GM10847 (cell line): ENCODE measurements around the gene KLK1.
A peak's percentile ranks its signal among the peaks of the same experiment; 100 is the strongest.

Source experiments
- POLR2A ChIP-seq: IDR thresholded peaks from 2 replicates; pipeline ENCODE4 v1.6.1; 2011; ENCODE audit not compliant: insufficient read length; ENCODE audit errors: extremely low read depth

Gene KLK1

DNA sequence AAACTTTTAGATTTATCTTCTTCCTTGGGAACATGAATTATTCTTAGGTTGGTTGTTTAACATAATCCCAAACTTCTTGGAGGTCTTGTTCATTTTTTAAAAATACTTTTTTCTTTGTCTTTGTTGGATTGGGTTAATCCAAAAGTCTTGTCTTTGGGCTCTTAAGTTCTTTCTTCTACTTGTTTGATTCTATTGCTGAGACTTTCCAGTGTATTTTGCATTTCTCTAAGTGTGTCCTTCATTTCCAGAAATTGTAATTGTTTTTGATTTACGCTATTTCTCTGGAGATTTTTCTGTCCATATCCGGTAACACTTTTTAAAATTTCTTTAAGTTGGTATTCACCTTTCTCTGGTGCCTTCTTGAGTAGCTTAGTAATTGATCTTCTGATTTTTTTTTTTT lies 19.6 kb upstream of the KLK1 start:
- no peak for TF ChIP-seq POLR2A

DNA sequence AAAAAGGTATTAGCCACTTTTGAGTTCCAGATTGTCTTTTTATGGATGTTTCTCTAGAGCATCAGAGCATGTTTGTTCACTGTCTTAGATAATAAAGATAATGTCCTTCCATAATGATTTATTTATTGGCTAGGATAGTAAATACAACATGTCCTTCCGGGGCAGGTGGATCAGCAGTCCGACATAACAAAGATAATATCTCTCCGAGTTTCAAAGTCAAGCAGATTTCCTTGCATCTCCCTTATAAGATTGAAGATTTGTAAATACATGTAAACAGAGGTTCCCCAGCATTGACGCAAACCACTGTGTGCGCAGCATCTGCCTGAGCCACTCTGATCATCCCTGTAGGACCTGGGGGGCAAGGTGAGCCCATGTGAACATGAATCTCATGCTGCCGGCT lies 18.5 kb upstream of the KLK1 start:
- TF ChIP-seq POLR2A = no peak

DNA sequence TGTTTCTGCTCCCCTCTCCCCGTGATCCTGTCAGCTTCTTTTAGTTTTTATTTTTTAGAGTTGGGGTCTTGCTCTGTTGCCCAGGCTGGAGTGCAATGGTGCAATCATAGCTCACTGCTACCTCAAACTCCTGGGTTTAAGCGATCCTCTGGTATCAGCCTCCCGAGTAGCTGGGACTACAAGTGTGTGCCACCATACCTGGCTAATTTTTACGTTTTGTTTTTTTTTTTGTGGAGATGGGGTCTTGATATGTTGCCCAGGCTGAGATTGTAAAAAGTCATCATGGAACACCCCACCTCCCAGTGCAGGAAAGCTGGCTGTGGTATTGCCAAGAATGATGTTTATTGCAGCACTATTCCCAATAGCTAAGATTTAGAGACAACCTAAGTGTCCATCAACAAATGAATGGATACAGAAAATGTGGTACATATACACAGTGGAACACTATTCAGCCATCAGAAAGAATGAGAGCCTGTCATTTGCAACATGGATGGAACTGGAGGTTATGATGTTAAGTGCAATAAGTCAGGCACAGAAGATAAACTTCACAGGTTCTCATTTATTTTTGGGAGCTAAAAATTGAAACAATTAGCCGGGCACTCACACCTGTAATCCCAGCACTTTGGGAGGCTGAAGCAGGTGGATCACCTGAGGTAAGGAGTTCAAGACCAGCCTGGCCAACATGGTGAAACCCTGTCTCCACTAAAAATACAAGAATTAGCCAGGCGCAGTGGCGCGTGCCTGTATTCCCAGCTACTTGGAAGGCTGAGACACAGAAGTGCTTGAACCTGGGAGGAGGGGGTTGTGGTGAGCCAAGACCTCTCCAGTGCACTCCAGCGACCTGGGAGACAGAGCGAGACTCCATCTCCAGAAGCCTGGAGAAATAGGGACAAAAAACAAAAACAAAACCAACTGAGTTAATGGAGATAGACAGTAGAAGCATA lies 16.4 kb upstream of the KLK1 start:
- TF ChIP-seq POLR2A = no peak

DNA sequence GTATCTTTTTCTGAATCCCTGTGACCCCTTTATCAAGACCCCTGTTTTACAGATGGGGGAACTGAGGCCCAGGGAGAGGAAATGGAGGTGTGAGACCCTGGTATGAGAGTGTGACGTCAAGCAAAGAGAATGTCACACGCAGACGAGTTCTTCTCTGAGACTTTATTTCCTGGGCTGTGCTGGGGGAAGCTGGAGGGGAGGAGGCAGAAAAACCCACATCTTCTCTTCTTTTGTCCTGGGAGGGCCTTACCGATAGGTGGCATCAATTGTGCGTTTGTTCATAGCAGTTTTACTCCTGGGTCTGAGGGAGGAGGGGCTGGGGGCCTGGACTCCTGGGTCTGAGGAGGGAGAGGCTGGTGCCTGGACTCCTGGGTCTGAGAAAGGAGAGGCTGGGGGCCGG lies 14.7 kb upstream of the KLK1 start:
- TF ChIP-seq POLR2A = no peak

DNA sequence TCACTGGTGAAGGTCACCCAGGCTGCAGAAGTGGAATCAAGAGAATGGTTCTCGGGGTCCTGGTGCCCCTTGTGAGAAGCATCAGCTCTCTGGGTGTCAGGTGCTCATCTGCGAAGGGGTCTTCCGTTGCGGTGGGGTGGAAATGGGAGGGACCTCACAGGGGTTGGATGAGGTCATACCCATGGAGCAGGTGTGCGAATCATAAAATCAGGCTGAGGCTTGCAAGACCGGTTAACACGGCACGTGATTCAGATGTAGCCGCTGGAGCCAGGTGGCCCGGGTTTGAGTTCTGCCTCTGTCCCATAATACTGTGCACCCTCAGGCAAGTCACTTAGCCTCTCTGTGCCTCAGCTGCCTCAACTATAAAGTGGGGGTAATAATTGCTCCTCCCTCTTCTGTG lies 13.7 kb upstream of the KLK1 start:
- TF ChIP-seq POLR2A = no peak

DNA sequence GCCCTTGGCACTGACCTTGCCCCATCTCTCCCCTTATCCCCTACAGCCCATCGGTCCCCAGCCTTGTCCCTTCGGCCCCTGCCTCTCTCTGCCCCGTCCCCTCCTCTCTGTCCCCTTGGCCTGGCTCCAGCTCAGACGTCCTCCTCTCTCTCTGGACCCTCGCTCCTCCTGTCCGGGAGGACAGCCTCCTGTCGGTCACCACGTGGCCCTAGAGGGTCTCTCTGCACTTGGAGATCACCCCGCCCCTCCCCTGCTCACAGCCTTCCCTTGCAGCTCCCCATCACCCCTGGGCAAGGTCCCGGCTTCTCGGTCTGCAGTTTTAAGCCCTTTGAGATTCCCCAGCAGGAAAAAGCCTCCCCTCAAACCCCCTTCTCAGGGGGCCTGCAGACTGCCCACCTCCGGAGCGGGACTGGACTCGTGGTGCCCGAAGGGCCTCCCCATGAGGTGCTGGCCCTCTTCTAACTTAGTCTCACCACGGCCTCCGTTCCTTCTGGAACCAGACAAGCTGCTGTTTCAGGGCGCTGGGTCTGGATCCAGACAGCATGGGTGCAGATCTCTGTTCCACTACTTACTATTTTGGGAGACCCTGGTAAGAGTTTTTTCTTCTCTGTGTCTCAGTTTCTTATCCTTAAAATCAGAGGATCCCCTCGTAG lies 13.1 kb upstream of the KLK1 start:
- TF ChIP-seq POLR2A = no peak

DNA sequence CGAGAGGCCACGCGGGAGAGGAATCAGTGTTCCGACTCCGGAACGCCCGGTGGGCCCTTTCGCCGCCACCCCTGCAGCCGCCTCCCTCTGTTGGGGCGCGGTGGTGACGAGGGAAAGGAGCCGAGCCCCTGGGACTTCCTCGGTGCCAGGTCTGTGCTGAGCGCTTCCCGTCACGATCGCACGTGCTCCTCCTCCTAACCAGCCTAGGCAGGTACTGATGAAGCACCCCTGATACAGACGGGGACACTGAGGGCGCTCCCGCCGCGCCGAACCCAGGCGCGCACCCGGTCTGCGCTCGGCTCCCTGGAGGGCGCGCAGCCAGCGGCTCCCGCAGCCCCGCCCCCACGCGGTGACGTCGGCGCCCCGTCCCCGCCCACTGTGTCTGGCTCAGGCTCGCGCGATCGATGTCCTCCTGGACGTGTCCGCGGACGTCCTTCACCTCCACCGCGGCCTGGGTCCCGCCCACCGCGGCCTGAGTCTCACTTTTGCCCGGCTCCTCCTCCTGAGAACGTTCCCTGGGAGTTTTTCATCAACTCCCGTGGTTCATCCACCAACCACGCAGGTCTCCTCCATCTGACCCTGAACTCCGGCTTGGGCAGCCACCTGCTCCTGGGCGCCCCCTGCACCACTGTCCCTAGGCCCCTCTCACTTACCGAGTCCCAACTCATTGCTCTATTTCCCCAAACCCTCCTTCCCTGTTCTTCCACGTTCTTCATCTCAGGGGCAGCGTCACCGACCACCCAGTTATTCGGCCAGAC lies 12.4 kb upstream of the KLK1 start:
- TF ChIP-seq POLR2A = peak; percentile 78

DNA sequence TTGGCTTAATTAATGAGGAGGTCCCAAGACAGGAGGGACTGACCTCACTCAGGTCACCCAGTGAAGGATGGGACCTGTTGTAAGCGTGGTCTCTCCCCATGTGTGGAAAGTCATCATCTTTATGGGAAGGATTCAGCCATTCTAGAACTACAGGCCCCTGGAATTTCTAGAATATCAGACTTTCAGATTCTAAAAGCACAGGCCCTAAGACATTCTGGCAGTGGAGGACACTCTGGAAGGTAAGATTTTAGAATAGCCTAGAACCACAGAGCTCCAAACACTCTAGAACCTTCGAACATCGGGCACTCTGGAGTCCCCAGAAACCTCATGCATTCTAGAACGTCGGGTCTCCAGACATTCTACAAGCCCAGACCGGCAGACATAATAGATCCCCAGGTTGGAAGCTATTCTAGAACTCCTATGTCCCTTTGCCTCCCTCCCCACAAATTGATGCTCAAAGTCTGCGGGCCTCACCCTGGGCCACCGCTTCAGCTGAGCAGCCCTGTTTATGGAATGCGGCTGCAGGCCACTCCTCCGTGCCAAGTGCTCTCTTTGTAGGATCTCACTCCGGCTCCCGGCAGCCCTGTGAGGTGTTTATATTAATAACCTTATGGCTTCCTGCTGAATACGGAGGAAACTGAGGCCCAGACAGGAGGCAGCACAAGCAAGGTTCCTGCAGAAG lies 11.7 kb upstream of the KLK1 start:
- no peak for TF ChIP-seq POLR2A

DNA sequence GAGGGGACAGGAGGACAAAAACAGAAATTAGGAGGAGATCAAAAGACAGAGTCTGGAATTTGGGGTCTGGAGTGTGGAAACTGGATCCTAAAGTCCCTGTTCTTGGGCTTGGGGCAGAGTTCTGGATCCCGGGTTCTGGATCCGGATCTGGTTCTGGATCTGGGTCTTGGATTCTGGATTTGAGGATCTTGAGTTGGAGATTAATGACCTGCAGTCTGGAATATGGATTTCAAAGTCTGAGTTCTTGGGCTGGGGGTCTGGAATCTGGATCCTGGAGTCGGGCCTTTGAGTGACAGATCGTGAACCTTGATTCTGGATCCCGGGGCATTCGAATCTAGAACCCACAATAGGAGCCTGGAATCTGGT lies 10.2 kb upstream of the KLK1 start:
- no peak for TF ChIP-seq POLR2A

DNA sequence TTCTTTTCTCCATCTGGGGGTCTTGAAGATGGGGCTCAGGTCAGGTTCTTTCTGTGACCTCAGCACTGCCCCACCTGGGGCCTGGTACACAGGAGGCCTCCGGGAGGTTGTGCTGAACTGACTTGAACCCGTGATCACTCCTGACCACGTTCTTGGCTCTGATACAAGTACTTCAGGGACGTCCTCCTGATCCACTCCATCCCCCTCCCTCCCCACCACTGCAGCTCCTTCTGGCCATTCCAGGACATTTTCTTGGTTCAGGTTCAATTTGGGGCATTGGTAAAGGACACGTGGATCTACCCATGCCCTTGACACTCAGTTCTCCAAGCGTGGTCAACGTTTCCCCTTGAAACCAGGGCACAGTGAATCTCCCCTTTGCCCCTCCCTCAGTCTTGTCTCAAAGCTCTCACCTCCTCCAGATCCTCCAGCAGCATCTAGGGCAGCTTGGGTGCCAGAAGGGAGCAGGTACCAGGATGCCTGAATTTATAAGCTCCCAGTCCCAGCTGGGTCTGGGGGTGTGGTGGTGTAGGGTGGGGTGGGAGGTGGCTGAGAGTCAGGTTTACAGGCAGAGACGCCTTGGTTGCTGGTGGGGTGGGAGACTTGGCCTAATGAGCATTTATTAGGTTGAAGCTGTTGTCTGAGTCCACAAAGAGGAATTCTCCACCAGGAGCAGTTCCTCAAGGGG lies 9.7 kb upstream of the KLK1 start, which contains the start of gene KLK15:
Gene KLK15, minus strand, starts transcription at position 458 of the 685 bp plus-strand sequence. CDS start 2,082 bp downstream, outside the sequence.
- TF ChIP-seq POLR2A = no peak

DNA sequence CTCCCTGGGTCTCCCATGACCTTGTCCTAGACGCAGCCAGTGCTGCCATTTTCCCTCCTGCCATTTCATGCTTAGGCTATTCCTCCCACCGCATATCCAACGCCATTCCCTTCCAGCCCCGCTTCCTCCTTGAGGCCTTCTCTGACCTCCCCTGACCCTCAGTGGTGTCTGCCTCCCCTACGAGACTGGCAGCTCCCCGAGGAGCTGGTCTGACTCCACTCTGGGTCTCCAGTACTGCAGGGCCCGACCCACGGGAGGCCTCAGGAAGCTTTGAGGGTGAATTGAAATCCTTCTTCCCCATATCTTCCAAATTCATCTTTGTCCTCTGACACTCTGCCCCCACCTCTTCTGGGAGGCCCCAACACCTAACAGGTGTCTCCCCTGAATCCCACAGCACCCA lies 9.1 kb upstream of the KLK1 start:
- no peak for TF ChIP-seq POLR2A

DNA sequence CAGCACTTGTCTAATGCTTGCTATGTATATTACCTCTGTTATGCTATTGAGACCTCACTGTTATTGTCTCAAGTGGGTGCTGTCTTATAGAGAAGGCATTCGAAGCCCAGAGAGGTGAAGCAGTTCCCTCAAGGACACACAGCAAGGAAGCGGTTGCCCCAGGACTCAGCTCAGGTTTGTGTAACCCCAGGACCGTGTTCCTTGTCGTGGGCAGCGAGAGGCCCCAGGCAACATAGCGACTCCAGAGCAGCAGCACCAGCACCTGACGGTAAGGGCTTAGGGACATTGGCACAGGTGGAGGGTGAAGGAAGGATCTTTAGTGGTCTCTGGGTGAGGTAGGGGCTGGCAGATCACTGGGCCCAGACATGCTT lies 7.4 kb upstream of the KLK1 start:
- TF ChIP-seq POLR2A = no peak

DNA sequence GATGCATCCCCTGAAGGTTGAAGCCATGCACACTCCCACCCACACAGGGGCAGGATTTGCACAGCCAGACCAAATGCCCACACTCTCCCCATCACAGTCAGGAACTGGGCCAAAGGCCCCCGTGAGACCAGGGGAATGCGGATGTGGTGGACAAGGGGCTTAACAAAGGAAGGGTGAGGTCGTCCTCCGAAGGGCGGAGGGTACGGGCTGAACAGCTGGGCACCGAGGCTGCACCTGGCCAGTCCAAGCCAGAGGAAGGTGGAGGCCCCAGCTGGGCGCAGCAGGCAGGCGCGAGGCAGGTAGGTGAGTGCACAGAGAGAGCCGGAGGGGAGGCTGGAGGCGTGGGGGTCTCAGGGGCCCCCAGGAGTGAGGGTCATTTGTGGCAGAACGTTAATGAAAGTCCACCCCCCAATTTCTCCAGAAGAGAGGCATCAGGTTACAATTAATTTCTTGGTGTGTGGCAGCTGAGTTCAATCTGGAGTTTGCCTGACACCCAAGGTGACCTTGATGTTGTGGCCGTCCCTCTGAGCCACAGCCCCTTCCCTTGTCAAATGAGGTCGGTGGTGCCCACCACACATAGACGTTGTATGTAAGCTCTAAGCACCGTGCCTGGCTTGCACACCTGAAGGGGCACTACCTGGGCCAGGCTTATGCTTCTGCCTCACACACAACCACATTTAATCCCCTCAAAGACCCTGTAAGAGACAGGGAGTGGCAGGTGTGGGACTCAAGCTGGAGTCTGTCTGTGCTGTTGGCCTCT lies 6.9 kb upstream of the KLK1 start:
- TF ChIP-seq POLR2A = no peak

DNA sequence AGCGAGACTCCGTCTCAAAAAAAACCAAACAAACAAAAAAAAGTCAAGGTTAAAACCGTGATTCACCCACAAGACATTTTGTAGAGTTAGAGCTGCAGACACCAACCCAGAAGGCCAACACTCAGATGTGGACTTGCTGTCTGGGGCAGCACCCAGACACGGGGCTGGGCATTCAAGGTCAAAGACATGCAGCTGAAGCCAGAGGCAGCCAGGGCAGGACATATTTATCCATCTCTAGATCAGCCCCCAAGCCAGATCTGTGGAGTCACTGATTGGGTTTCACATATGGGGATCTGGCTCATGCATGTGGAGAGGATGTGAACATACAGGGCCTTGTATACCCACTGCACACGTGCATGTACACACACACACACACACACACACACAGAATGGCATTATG lies 6.2 kb upstream of the KLK1 start:
- TF ChIP-seq POLR2A = no peak
